Nephron (organoid): ENCODE measurements around the gene UBL7.
"Not testable (repeated sequence)": the region's sequence is repeated elsewhere in the genome, so short reads cannot be mapped to it uniquely, and the experiment has no call there.

ENCODE experiments used
- H3K27ac Mint-ChIP-seq, 3 experiments: 2 replicates each; pipeline ENCODE4 v1.8.0; 2020; ENCODE audit warnings: mixed read lengths in 3 of 3, mild to moderate bottlenecking in 2 of 3, moderate library complexity in 1 of 3
- H3K27me3 Mint-ChIP-seq: 2 replicates; pipeline ENCODE4 v1.8.0; 2021; ENCODE audit warnings: low read depth, mild to moderate bottlenecking, moderate library complexity, mixed read lengths
- H3K36me3 Mint-ChIP-seq: 2 replicates; pipeline ENCODE4 v1.8.0; 2020; ENCODE audit warnings: low read depth, mixed read lengths
- H3K4me1 Mint-ChIP-seq: 2 replicates; pipeline ENCODE4 v1.8.0; 2020; ENCODE audit warnings: mixed read lengths
- H3K4me3 Mint-ChIP-seq, 3 experiments: 2 replicates each; pipeline ENCODE4 v1.8.0; 2020; ENCODE audit warnings: mild to moderate bottlenecking in 3 of 3, mixed read lengths in 3 of 3, moderate library complexity in 2 of 3
- H3K9me3 Mint-ChIP-seq: 2 replicates; pipeline ENCODE4 v1.8.0; 2020; ENCODE audit warnings: mixed read lengths
- CTCF ChIP-seq, 3 experiments: fragments of 200-600 bp; sonication (generic); IDR thresholded peaks; one replicate each; pipeline ENCODE4 v1.5.0; 2021; ENCODE audit warnings: antibody characterized with exemption in 3 of 3; ENCODE audit not compliant: unreplicated experiment in 3 of 3

The UBL7 gene

DNA sequence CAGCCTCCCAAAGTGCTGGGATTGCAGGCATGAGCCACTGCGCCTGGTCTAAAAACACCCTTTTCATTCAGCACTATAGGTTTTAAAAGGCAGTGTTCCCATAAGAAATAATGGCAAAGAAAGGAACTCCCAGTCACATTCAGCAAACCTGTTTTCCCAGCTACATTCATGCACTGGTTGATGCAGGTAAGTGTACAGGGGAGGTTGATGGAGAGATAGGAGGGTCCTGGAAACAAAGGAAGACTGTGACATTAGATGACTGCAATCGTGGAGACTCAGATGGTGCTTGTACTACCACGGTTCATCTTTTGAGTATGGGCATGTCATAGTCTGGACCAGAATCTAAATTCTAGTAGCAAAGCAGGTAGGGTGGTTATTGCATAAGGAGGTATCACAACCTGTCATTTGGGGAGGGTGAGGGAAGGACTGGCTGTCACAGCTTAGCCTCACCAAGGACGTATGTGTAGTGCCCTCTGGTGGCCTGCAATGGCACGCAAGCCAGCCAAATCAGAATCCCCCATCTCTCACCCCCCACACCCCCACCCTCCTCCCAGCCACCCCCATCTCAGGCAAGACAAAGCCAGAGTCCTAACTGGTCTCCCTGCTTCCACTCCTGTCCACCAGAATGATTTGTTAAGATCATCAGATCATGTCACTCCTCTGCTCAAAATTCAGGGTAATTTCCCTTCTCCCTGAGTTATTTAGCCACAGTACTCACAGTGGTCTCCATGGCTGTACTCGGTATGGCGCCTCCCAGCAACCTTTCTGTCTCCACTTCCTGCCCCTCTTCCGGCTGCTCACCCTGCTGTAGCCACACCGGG is 28.8 kb upstream of the UBL7 start:
- no peaks in the 10 kb centered on the region for H3K27me3 Mint-ChIP-seq
- peaks cover 5% of the 10 kb centered on the region for H3K4me1 Mint-ChIP-seq
- TF ChIP-seq CTCF (IDR thresholded peaks at IDR 0.05; ENCODE audit: unreplicated experiment in 3 of 3), result peak; percentile 56 to 76 (median 66)
- H3K27ac Mint-ChIP-seq, result peak overlapping the region in 1 of 3 experiments; percentile 78
- H3K36me3 Mint-ChIP-seq, result no peaks in the 10 kb centered on the region
- no peaks in the 10 kb centered on the region for H3K9me3 Mint-ChIP-seq
- H3K4me3 Mint-ChIP-seq, result peak overlapping the region in 2 of 3 experiments; percentile 2 to 44

- Mint-ChIP-seq H3K4me3 (no peak overlapping the region), H3K4me1 (peaks cover 5% of the 10 kb centered on the region), H3K9me3 (no peaks in the 10 kb centered on the region), H3K27me3 (no peaks in the 10 kb centered on the region), H3K27ac (no peak overlapping the region), H3K36me3 (no peaks in the 10 kb centered on the region)
- TF ChIP-seq CTCF (IDR thresholded peaks at IDR 0.05; ENCODE audit: unreplicated experiment in 3 of 3), result no peak
These were observed 27.8 kb upstream of the UBL7 start for GRCh38 chr15:74488776-74489175.

GRCh38 chr15:74482661-74483060 is 21.7 kb upstream of the UBL7 start:
- H3K27ac Mint-ChIP-seq, result no peak overlapping the region
- no peaks in the 10 kb centered on the region for H3K4me1 Mint-ChIP-seq
- H3K4me3 Mint-ChIP-seq, result no peak overlapping the region
- no peak for TF ChIP-seq CTCF (IDR thresholded peaks at IDR 0.05; ENCODE audit: unreplicated experiment in 3 of 3)
- H3K9me3 Mint-ChIP-seq, result no peaks in the 10 kb centered on the region
- peaks cover 9% of the 10 kb centered on the region for H3K36me3 Mint-ChIP-seq
- no peaks in the 10 kb centered on the region for H3K27me3 Mint-ChIP-seq

DNA sequence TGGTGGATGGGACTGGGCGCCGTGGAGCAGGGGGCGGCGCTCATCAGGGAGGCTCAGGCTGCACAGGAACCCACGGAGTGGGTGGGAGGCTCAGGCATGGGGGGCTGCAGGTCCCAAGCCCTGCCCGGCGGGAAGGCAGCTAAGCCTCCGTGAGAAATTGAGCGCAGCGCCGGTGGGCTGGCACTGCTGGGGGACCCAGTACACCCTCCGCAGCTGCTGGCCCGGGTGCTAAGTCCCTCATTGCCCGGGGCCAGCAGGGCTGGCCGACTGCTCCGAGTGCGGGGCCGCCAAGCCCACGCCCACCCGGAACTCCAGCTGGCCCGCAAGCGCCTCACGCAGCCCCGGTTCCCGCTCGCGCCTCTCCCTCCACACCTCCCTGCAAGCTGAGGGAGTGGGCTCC is 19.4 kb upstream of the UBL7 start:
- not testable (repeated sequence) for H3K4me3 Mint-ChIP-seq, H3K9me3 Mint-ChIP-seq, H3K4me1 Mint-ChIP-seq, H3K27ac Mint-ChIP-seq, H3K36me3 Mint-ChIP-seq, H3K27me3 Mint-ChIP-seq

DNA sequence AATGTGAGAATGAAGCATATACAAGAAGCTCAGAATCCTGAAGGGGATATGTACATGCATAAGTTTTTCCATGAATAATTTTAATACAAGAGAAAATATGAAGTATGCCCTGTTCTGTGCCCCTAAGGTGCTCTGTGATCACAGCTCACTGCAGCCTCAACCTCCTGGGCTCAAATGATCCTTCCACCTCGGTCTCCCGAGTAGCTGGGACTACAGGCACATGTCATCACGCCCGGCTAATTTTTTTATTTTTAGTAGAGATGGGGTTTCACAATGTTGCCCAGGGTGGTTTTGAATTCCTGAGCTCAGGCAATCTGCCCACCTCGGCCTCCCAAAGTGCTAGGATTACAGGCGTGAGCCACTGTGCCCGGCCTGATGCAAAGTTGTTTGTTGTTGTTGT is 10.7 kb upstream of the UBL7 start:
- H3K4me1 Mint-ChIP-seq, H3K27me3 Mint-ChIP-seq, H3K9me3 Mint-ChIP-seq, H3K4me3 Mint-ChIP-seq, H3K27ac Mint-ChIP-seq: not testable (repeated sequence)
- H3K36me3 Mint-ChIP-seq, result peaks cover 35% of the 10 kb centered on the region

GRCh38 chr15:74470631-74471395 is 9.9 kb upstream of the UBL7 start:
- no peak for TF ChIP-seq CTCF (IDR thresholded peaks at IDR 0.05; ENCODE audit: unreplicated experiment in 3 of 3)
- H3K27me3 Mint-ChIP-seq, result no peaks in the 10 kb centered on the region
- H3K27ac Mint-ChIP-seq, result no peak overlapping the region
- H3K4me3 Mint-ChIP-seq, result no peak overlapping the region
- H3K9me3 Mint-ChIP-seq, result peaks cover 3% of the 10 kb centered on the region
- peaks cover 8% of the 10 kb centered on the region for H3K4me1 Mint-ChIP-seq
- H3K36me3 Mint-ChIP-seq, result peaks cover 43% of the 10 kb centered on the region
